H1 (cell line): ENCODE data around the gene ELOVL5. TPM values are rescaled to one million over a fixed set of nuclear protein-coding genes. Genes with fewer than 3 reads are reported as not detected.

Experiments used
- CTCF ChIA-PET: fragments of 300-600 bp; sonication (Branson Sonifier 250); formaldehyde crosslinking; loops from one replicate; lab custom pipeline; 2021; ENCODE audit not compliant: partially characterized antibody; lab: Charles Lee
- POLR2A ChIA-PET: fragments of 300-600 bp; sonication (Branson Sonifier 250); formaldehyde crosslinking; loops from one replicate; lab custom pipeline; 2021; ENCODE audit warnings: inconsistent platforms; ENCODE audit not compliant: partially characterized antibody; lab: Charles Lee
- DNase-seq, 2 experiments: peaks; one replicate each; pipeline versions ENCODE4 v3.0.0 to v3.0.0-alpha.2; 2010 to 2022; ENCODE audit warnings: low spot score in 2 of 2, low read depth in 1 of 2, mixed read lengths in 1 of 2
- FAIRE-seq: peaks from 2 replicates; lab custom pipeline; 2011; peaks lifted over from hg19 to GRCh38; lab: Jason Lieb, UNC
- H2AFZ ChIP-seq: 2 replicates; pipeline ENCODE4 v1.8.1; 2012; ENCODE audit warnings: low read length, inconsistent platforms
- H2AK5ac ChIP-seq: 2 replicates; pipeline ENCODE4 v1.6.1; 2013; ENCODE audit warnings: low read depth, low read length
- H2BK120ac ChIP-seq: replicated peaks from 2 replicates; pipeline ENCODE3; 2013; ENCODE audit warnings: low read depth, low read length, inconsistent platforms
- H2BK12ac ChIP-seq: 2 replicates; pipeline ENCODE4 v1.6.1; 2013; ENCODE audit warnings: low read depth, low read length
- H2BK15ac ChIP-seq: 2 replicates; pipeline ENCODE4 v1.6.1; 2013; ENCODE audit warnings: low read length
- H2BK20ac ChIP-seq: 2 replicates; pipeline ENCODE4 v1.6.1; 2013; ENCODE audit warnings: low read length
- H2BK5ac ChIP-seq: 2 replicates; pipeline ENCODE4 v1.6.1; 2013; ENCODE audit warnings: low read depth, low read length
- H3K14ac ChIP-seq: 2 replicates; pipeline ENCODE4 v1.6.1; 2013; ENCODE audit warnings: inconsistent platforms; ENCODE audit not compliant: insufficient read length
- H3K18ac ChIP-seq: 2 replicates; pipeline ENCODE4 v1.6.1; 2013; ENCODE audit warnings: low read length; ENCODE audit errors: extremely low read depth
- H3K23ac ChIP-seq: 2 replicates; pipeline ENCODE4 v1.6.1; 2013; ENCODE audit warnings: inconsistent platforms; ENCODE audit not compliant: insufficient read length
- H3K23me2 ChIP-seq: 2 replicates; pipeline ENCODE4 v1.6.1; 2013; ENCODE audit warnings: low read depth, low read length
- H3K27ac ChIP-seq: 2 replicates; pipeline ENCODE4 v1.6.1; 2011; ENCODE audit warnings: low read depth, low read length, inconsistent platforms
- H3K27me3 ChIP-seq, 4 experiments: replicated peaks in 1 of 4; 1 replicate in 1 of 4; 2 replicates in 3 of 4; pipeline versions ENCODE4 v1.6.1 to v1.8.1; 2011 to 2013; ENCODE audit warnings: low read length in 3 of 4, mild to moderate bottlenecking in 3 of 4, inconsistent platforms in 2 of 4, mixed read lengths in 2 of 4, moderate library complexity in 1 of 4; ENCODE audit not compliant: control insufficient read depth in 3 of 4, insufficient read depth in 3 of 4; ENCODE audit errors: extremely low read depth in 1 of 4
- H3K36me3 ChIP-seq, 4 experiments: 2 replicates each; pipeline versions ENCODE4 v1.6.1 to v1.8.1; 2011 to 2013; ENCODE audit warnings: mild to moderate bottlenecking in 4 of 4, low read length in 3 of 4, moderate library complexity in 2 of 4, control low read depth in 1 of 4, inconsistent platforms in 1 of 4; ENCODE audit not compliant: insufficient read depth in 4 of 4, control insufficient read depth in 2 of 4
- H3K4ac ChIP-seq: replicated peaks from 2 replicates; pipeline ENCODE3; 2013; ENCODE audit warnings: low read length, low read depth, mixed read lengths, inconsistent platforms; ENCODE audit not compliant: insufficient read length
- H3K4me1 ChIP-seq, 4 experiments: replicated peaks in 1 of 4; 1 replicate in 1 of 4; 2 replicates in 3 of 4; pipeline versions ENCODE4 v1.6.1 to v1.8.1; 2011 to 2013; ENCODE audit warnings: low read length in 3 of 4, inconsistent platforms in 2 of 4, mixed read lengths in 1 of 4; ENCODE audit not compliant: insufficient read depth in 4 of 4, control insufficient read depth in 3 of 4
- H3K4me2 ChIP-seq, 2 experiments: 2 replicates each; pipeline versions ENCODE4 v1.6.1 to v1.8.1; 2011 to 2013; ENCODE audit warnings: low read depth in 2 of 2, low read length in 2 of 2, control low read depth in 1 of 2, inconsistent platforms in 1 of 2, mild to moderate bottlenecking in 1 of 2; ENCODE audit not compliant: insufficient read depth in 1 of 2
- H3K4me3 ChIP-seq, 4 experiments: fragments of 200-600, 300-600 bp in 1 of 4; sonication (generic), shearing (Covaris generic), sonication (Bioruptor Twin) in 1 of 4; 2 replicates each; pipeline versions ENCODE4 v1.5.1 to v1.8.1; 2011 to 2016; ENCODE audit warnings: low read length in 4 of 4, low read depth in 3 of 4, control low read depth in 2 of 4, inconsistent platforms in 2 of 4, mild to moderate bottlenecking in 2 of 4, mixed read lengths in 1 of 4, moderate library complexity in 1 of 4; ENCODE audit not compliant: insufficient read depth in 2 of 4; ENCODE audit errors: extremely low read depth in 1 of 4
- H3K56ac ChIP-seq: replicated peaks from 2 replicates; pipeline ENCODE3; 2013; ENCODE audit warnings: low read depth, mild to moderate bottlenecking, mixed read lengths, low read length, inconsistent platforms; ENCODE audit not compliant: insufficient read length
- H3K79me1 ChIP-seq: 2 replicates; pipeline ENCODE4 v1.6.1; 2013; ENCODE audit warnings: low read depth, low read length, control low read depth
- H3K79me2 ChIP-seq, 2 experiments: 2 replicates each; pipeline versions ENCODE4 v1.6.1 to v1.8.1; 2012 to 2013; ENCODE audit warnings: low read length in 2 of 2, mild to moderate bottlenecking in 2 of 2, inconsistent platforms in 1 of 2; ENCODE audit not compliant: insufficient read depth in 2 of 2, control insufficient read depth in 1 of 2
- H3K9ac ChIP-seq, 4 experiments: replicated peaks in 1 of 4; 1 replicate in 1 of 4; 2 replicates in 3 of 4; pipeline versions ENCODE4 v1.6.1 to v1.8.1; 2011 to 2013; ENCODE audit warnings: low read depth in 3 of 4, low read length in 3 of 4, control low read depth in 2 of 4, mild to moderate bottlenecking in 2 of 4, moderate library complexity in 2 of 4, inconsistent platforms in 1 of 4; ENCODE audit errors: extremely low read depth in 1 of 4
- H3K9me3 ChIP-seq, 2 experiments: 2 replicates each; pipeline versions ENCODE4 v1.6.1 to v1.8.1; 2012 to 2013; ENCODE audit warnings: mild to moderate bottlenecking in 2 of 2, moderate library complexity in 2 of 2, control low read depth in 1 of 2, inconsistent platforms in 1 of 2, low read depth in 1 of 2, low read length in 1 of 2, mixed read lengths in 1 of 2; ENCODE audit not compliant: insufficient read depth in 2 of 2
- H4K20me1 ChIP-seq, 2 experiments: replicated peaks in 1 of 2; 2 replicates each; pipeline versions ENCODE3 to v1.8.1; 2011 to 2013; ENCODE audit warnings: inconsistent platforms in 2 of 2, low read length in 2 of 2, mild to moderate bottlenecking in 1 of 2; ENCODE audit not compliant: insufficient read depth in 2 of 2, control insufficient read depth in 1 of 2
- H4K5ac ChIP-seq: 2 replicates; pipeline ENCODE4 v1.6.1; 2013; ENCODE audit warnings: low read length, low read depth, mixed read lengths, inconsistent platforms; ENCODE audit not compliant: insufficient read length
- H4K8ac ChIP-seq: 2 replicates; pipeline ENCODE4 v1.8.0; 2013; ENCODE audit warnings: mild to moderate bottlenecking, moderate library complexity, low read length, inconsistent platforms; ENCODE audit not compliant: insufficient read depth; ENCODE audit errors: extremely low read depth
- H4K91ac ChIP-seq: replicated peaks from 2 replicates; pipeline ENCODE3; 2013; ENCODE audit warnings: low read length, mixed read lengths, inconsistent platforms; ENCODE audit not compliant: insufficient read length
- ATF2 ChIP-seq: IDR thresholded peaks from 2 replicates; pipeline ENCODE4 v1.6.1; 2012; ENCODE audit warnings: low read length, inconsistent platforms
- CHD1 ChIP-seq: IDR thresholded peaks from 2 replicates; pipeline ENCODE4 v1.6.1; 2012; ENCODE audit warnings: low read depth, low read length, improper control_type of control experiment
- EGR1 ChIP-seq: IDR thresholded peaks from 2 replicates; pipeline ENCODE4 v1.6.1; 2011; ENCODE audit warnings: low read depth, low read length, borderline replicate concordance
- EP300 ChIP-seq, 2 experiments: IDR thresholded peaks; 1 replicate in 1 of 2; 2 replicates in 1 of 2; pipeline ENCODE4 v1.6.1; 2011 to 2012; ENCODE audit warnings: low read depth in 2 of 2, low read length in 2 of 2, mild to moderate bottlenecking in 2 of 2, borderline replicate concordance in 1 of 2, inconsistent platforms in 1 of 2, moderate library complexity in 1 of 2
- GTF2F1 ChIP-seq: IDR thresholded peaks from 2 replicates; pipeline ENCODE4 v1.6.1; 2012; ENCODE audit warnings: low read depth, low read length, improper control_type of control experiment, borderline replicate concordance
- HDAC6 ChIP-seq: IDR thresholded peaks from one replicate; pipeline ENCODE4 v1.7.1; 2012; ENCODE audit warnings: low read depth, mild to moderate bottlenecking, inconsistent platforms, low read length, moderate library complexity
- JUN ChIP-seq: IDR thresholded peaks from 2 replicates; pipeline ENCODE4 v1.6.1; 2011; ENCODE audit warnings: low read depth, mild to moderate bottlenecking, improper control_type of control experiment, low read length
- KDM1A ChIP-seq: fragments of 200-600, 300-600 bp; sonication (generic); IDR thresholded peaks from 2 replicates; pipeline ENCODE4 v1.7.1; 2016; ENCODE audit warnings: mild to moderate bottlenecking, low read length, borderline replicate concordance
- SP1 ChIP-seq: IDR thresholded peaks from 2 replicates; pipeline ENCODE4 v1.6.1; 2011; ENCODE audit warnings: low read depth, low read length
- SRF ChIP-seq: IDR thresholded peaks from 2 replicates; pipeline ENCODE4 v1.6.1; 2011; ENCODE audit warnings: mild to moderate bottlenecking, low read depth, low read length, moderate library complexity
- TAF1 ChIP-seq: IDR thresholded peaks from 2 replicates; pipeline ENCODE4 v1.6.1; 2011; ENCODE audit warnings: mild to moderate bottlenecking, low read depth, low read length
- TAF7 ChIP-seq: optimal IDR thresholded peaks from 2 replicates; pipeline ENCODE3; 2011; ENCODE audit warnings: low read depth, mild to moderate bottlenecking, inconsistent platforms, low read length, moderate library complexity, borderline replicate concordance
- ZNF274 ChIP-seq: IDR thresholded peaks from 2 replicates; pipeline ENCODE4 v1.7.0; 2012; ENCODE audit warnings: low read length, borderline replicate concordance; ENCODE audit errors: extremely low read depth
- WGBS, 2 experiments: shearing (Covaris generic) in 1 of 2; methylation state at CpG; one replicate each; pipeline versions ENCODE4 v1.1.6 to v1.1.7; 2013 to 2015; ENCODE audit warnings: low lambda C conversion rate in 2 of 2, mixed read lengths in 2 of 2, inconsistent platforms in 1 of 2, low coverage in 1 of 2, missing lambda C conversion rate in 1 of 2; ENCODE audit not compliant: insufficient replicate concordance in 2 of 2, insufficient coverage in 1 of 2, insufficient read length in 1 of 2; ENCODE audit errors: extremely low coverage in 1 of 2, missing lambda C conversion rate in 1 of 2; 5-methylcytosine and 5-hydroxymethylcytosine counted together
- polyA plus RNA-seq, 7 experiments: library from polyadenylated mRNA; depleted of rRNA in 3 of 7; stranded (reverse) in 5 of 7; unstranded in 2 of 7; fragments of >200 nt in 5 of 7; fragments of 200-250 nt in 2 of 7; gene quantifications; 1 replicate in 5 of 7; 2 replicates in 1 of 7; 4 replicates in 1 of 7; pipeline versions ENCODE4 v1.2.1 to v1.2.3, GENCODE V29; 2011 to 2013; ENCODE audit warnings: missing spikeins in 2 of 7, mixed read lengths in 2 of 7
- total RNA-seq: library from RNA; stranded (reverse); fragmentation: NEBNext Ultra II Directional; extraction: Animal tissue kit (Norgen Biotek cat#: 25700); gene quantifications from 2 replicates; pipeline ENCODE4 v1.2.1, GENCODE V29; 2021

Gene ELOVL5
- total and polyA plus RNA-seq, 2 of the 8 experiments (the other 6 are each of a cell fraction or from before 2014, with no cell fraction given) = 113 to 156 TPM

DNA sequence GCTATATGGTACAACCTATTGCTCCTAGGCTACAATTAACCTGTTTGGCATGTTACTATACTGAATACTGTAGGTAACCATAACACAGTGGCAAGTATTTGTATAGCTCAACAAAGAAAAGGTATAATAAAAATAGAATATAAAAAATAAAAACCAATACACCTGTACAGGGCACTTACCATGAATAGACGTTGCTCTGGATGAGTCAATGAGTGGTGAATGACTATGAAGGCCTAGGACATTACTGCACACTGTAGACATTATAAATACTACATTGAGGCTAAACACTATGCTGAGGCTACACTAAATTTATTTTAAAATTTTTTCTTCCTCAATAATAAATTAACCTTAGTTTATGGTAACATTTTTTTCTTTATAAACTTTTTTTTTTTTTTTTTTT, 18.6 kb downstream of the ELOVL5 start:
- no peak overlapping the region for H4K91ac ChIP-seq
- peaks cover 0 to 2% (median 0%) of the 10 kb centered on the region in 4 experiments; a peak in 1 of 7 replicates for H3K27me3 ChIP-seq
- no peak overlapping the region for H3K56ac ChIP-seq
- no peaks in the 10 kb centered on the region for H3K23me2 ChIP-seq
- peaks cover 21 to 34% of the 10 kb centered on the region in 2 experiments for H4K20me1 ChIP-seq
- peaks cover 9% of the 10 kb centered on the region for H3K79me1 ChIP-seq
- no peak overlapping the region for H2BK12ac ChIP-seq
- no peak overlapping the region for H4K8ac ChIP-seq
- no peaks in the 10 kb centered on the region for H3K9me3 ChIP-seq
- no peak overlapping the region for H2BK120ac ChIP-seq
- H3K4me3 ChIP-seq = no peak overlapping the region
- no peak overlapping the region for H3K18ac ChIP-seq
- H3K36me3 ChIP-seq = no peaks in the 10 kb centered on the region
- WGBS, 2 experiments = 76% methylated on average over 1 of the region's 1 CpG; no CpG with 5 or more reads in 1 of the 2 experiments
- H4K5ac ChIP-seq = no peak overlapping the region
- H3K4ac ChIP-seq = no peak overlapping the region
- H3K9ac ChIP-seq = no peak overlapping the region
- H3K4me1 ChIP-seq = peaks cover 0 to 7% (median 5%) of the 10 kb centered on the region in 4 experiments; a peak in 6 of 7 replicates
- no peak overlapping the region for H2AK5ac ChIP-seq
- H2BK5ac ChIP-seq = no peak overlapping the region
- no peak overlapping the region for H3K4me2 ChIP-seq
- DNase-seq (no peak), FAIRE-seq (no peak)
- POLR2A ChIA-PET = interaction anchor here (0.6 kb wide), 1 partner anchor 21 kb away, joined by 3 read pairs; no protein-coding TSS in a partner anchor
- no peak overlapping the region for H2AFZ ChIP-seq
- peaks cover 20 to 100% of the 10 kb centered on the region in 2 experiments for H3K79me2 ChIP-seq
- H3K27ac ChIP-seq = no peak overlapping the region
- no peak overlapping the region for H2BK15ac ChIP-seq
- H3K14ac ChIP-seq = no peak overlapping the region
- H3K23ac ChIP-seq = no peak overlapping the region
- no peak overlapping the region for H2BK20ac ChIP-seq
- CTCF ChIA-PET = interaction anchor here (0.6 to 3.2 kb wide), 6 partner anchors 11 to 119 kb away, joined by 3 to 8 read pairs (median 4); no protein-coding TSS in a partner anchor
- TF ChIP-seq EGR1 (no peak), KDM1A (no peak), SP1 (no peak), ATF2 (no peak), SRF (no peak), CHD1 (no peak), JUN (no peak), TAF1 (no peak), HDAC6 (no peak), ZNF274 (no peak), TAF7 (no peak), EP300 (IDR thresholded peaks at IDR 0.05; ENCODE audit: borderline replicate concordance in 1 of 2, low read depth in 2 of 2, low read length in 2 of 2) (no peak), GTF2F1 (no peak)
